DOHH2 (cell line): ENCODE data around the gene TNFRSF4.

Experiments used
- H3F3A ChIP-seq: fragments of 200-600 bp; sonication (generic), shearing (Covaris generic); 2 replicates; pipeline ENCODE4 v1.6.0; 2016; ENCODE audit warnings: antibody characterized with exemption, mild to moderate bottlenecking; ENCODE audit not compliant: control insufficient read depth, insufficient read depth
- H3K27ac ChIP-seq: fragments of 200-600 bp; sonication (generic); 2 replicates; pipeline ENCODE4 v1.5.1; 2014; ENCODE audit warnings: low read depth, mild to moderate bottlenecking, low read length, moderate library complexity
- H3K27me3 ChIP-seq: fragments of 200-600 bp; sonication (generic); 2 replicates; pipeline ENCODE4 v1.6.1; 2014; ENCODE audit warnings: mild to moderate bottlenecking, low read length, mixed read lengths; ENCODE audit not compliant: control insufficient read depth
- H3K36me3 ChIP-seq: fragments of 200-600 bp; sonication (generic); 2 replicates; pipeline ENCODE4 v1.6.1; 2014; ENCODE audit warnings: mild to moderate bottlenecking, low read length, moderate library complexity, mixed read lengths; ENCODE audit not compliant: control insufficient read depth
- H3K4me1 ChIP-seq: fragments of 200-600 bp; sonication (generic); 2 replicates; pipeline ENCODE4 v1.6.1; 2014; ENCODE audit warnings: mild to moderate bottlenecking, low read length, mixed read lengths; ENCODE audit not compliant: control insufficient read depth
- H3K4me2 ChIP-seq: fragments of 200-600 bp; sonication (generic); 2 replicates; pipeline ENCODE4 v1.6.0; 2014; ENCODE audit warnings: mild to moderate bottlenecking, low read length, moderate library complexity
- H3K4me3 ChIP-seq: fragments of 200-600 bp; sonication (generic); 2 replicates; pipeline ENCODE4 v1.5.1; 2014; ENCODE audit warnings: mild to moderate bottlenecking, low read length, mixed read lengths
- H3K79me2 ChIP-seq: fragments of 200-600 bp; sonication (generic); 2 replicates; pipeline ENCODE4 v1.6.1; 2014; ENCODE audit warnings: mild to moderate bottlenecking, low read length, mixed read lengths; ENCODE audit not compliant: control insufficient read depth
- H3K9me2 ChIP-seq: fragments of 200-600 bp; sonication (generic); replicated peaks from 2 replicates; pipeline ENCODE4 v1.6.1; 2014; ENCODE audit warnings: mild to moderate bottlenecking, low read length, mixed read lengths; ENCODE audit not compliant: control insufficient read depth
- H3K9me3 ChIP-seq: fragments of 200-600 bp; sonication (generic); 2 replicates; pipeline ENCODE4 v1.6.1; 2014; ENCODE audit warnings: antibody characterized with exemption, low read length, mixed read lengths; ENCODE audit not compliant: control insufficient read depth, insufficient read depth
- H4K20me1 ChIP-seq: fragments of 200-600 bp; sonication (generic); 2 replicates; pipeline ENCODE4 v1.6.0; 2014; ENCODE audit warnings: low read depth, mild to moderate bottlenecking, antibody characterized with exemption, low read length, moderate library complexity; ENCODE audit not compliant: control insufficient read depth, insufficient read depth
- CTCF ChIP-seq: fragments of 200-600 bp; sonication (generic); IDR thresholded peaks from one replicate; pipeline ENCODE4 v1.5.1; 2014; ENCODE audit warnings: antibody characterized with exemption, mild to moderate bottlenecking, low read depth, low read length; ENCODE audit not compliant: poor library complexity, severe bottlenecking
- EZH2phosphoT487 ChIP-seq: fragments of 200-600 bp; sonication (generic); IDR thresholded peaks from 2 replicates; pipeline ENCODE4 v1.6.1; 2017; ENCODE audit warnings: borderline replicate concordance, mild to moderate bottlenecking, antibody characterized with exemption, low read length, moderate library complexity, mixed read lengths

The TNFRSF4 gene

GRCh38 chr1:1167398-1167821 is 46.5 kb downstream of the TNFRSF4 start:
- H4K20me1 ChIP-seq, result no peaks in the 10 kb centered on the region
- no peak overlapping the region for H3K27ac ChIP-seq
- no peaks in the 10 kb centered on the region for H3K9me2 ChIP-seq
- H3K4me2 ChIP-seq, result no peak overlapping the region
- H3K36me3 ChIP-seq, result no peaks in the 10 kb centered on the region
- H3F3A ChIP-seq, result no peaks in the 10 kb centered on the region
- peaks cover 32% of the 10 kb centered on the region for H3K4me1 ChIP-seq
- no peaks in the 10 kb centered on the region for H3K79me2 ChIP-seq
- H3K27me3 ChIP-seq, result peaks cover 40% of the 10 kb centered on the region
- no peaks in the 10 kb centered on the region for H3K9me3 ChIP-seq
- TF ChIP-seq EZH2phosphoT487, result no peak
- TF ChIP-seq CTCF, result no peak
- H3K4me3 ChIP-seq, result no peak overlapping the region

- H4K20me1 ChIP-seq, result no peaks in the 10 kb centered on the region
- no peaks in the 10 kb centered on the region for H3K36me3 ChIP-seq
- no peaks in the 10 kb centered on the region for H3K79me2 ChIP-seq
- H3K9me3 ChIP-seq, result no peaks in the 10 kb centered on the region
- H3F3A ChIP-seq, result no peaks in the 10 kb centered on the region
- TF ChIP-seq CTCF (no peak), EZH2phosphoT487 (no peak)
- H3K27me3 ChIP-seq, result peaks cover 34% of the 10 kb centered on the region
- no peak overlapping the region for H3K27ac ChIP-seq
- no peaks in the 10 kb centered on the region for H3K9me2 ChIP-seq
- no peak overlapping the region for H3K4me3 ChIP-seq
- peaks cover 26% of the 10 kb centered on the region for H3K4me1 ChIP-seq
- no peak overlapping the region for H3K4me2 ChIP-seq
Observed at GRCh38 chr1:1166642-1167397, 47.1 kb downstream of the TNFRSF4 start.

- H3F3A ChIP-seq, result no peaks in the 10 kb centered on the region
- H3K27me3 ChIP-seq, result peaks cover 25% of the 10 kb centered on the region
- H3K9me2 ChIP-seq, result no peaks in the 10 kb centered on the region
- H3K9me3 ChIP-seq, result no peaks in the 10 kb centered on the region
- peaks cover 17% of the 10 kb centered on the region for H3K4me1 ChIP-seq
- no peaks in the 10 kb centered on the region for H3K36me3 ChIP-seq
- no peak overlapping the region for H3K27ac ChIP-seq
- no peak for TF ChIP-seq EZH2phosphoT487
- no peak for TF ChIP-seq CTCF
- no peaks in the 10 kb centered on the region for H3K79me2 ChIP-seq
- H3K4me2 ChIP-seq, result no peak overlapping the region
- H4K20me1 ChIP-seq, result no peaks in the 10 kb centered on the region
- H3K4me3 ChIP-seq, result no peak overlapping the region
Observed at GRCh38 chr1:1165900-1166421, 48.0 kb downstream of the TNFRSF4 start.
